HepG2 (cell line): ENCODE data around the gene ADPRM. TPM values are rescaled to one million over a fixed set of nuclear protein-coding genes. Genes with fewer than 3 reads are reported as not detected.

ENCODE experiments used
- ATAC-seq: fragments of 200-7000 bp; cut with Tn5 transposase; 3 replicates; pipeline ENCODE4 v1.9.1; 2020; ENCODE audit warnings: mild to moderate bottlenecking, moderate library complexity
- BruUV-seq: library from RNA; stranded (reverse); fragments of 400-500 nt; replicated peaks from 2 replicates; lab custom pipeline; 2021; lab: Mats Ljungman, UMichigan
- CTCF ChIA-PET: fragments of 300-600 bp; formaldehyde crosslinking; extraction: SDS; loops from one replicate; lab custom pipeline; 2021; ENCODE audit warnings: low total read pairs, inconsistent platforms, low intra/inter-chr PET ratio; lab: Yijun Ruan, JAX
- POLR2A ChIA-PET: fragments of 350-600 bp; sonication (Branson Sonifier 250); formaldehyde crosslinking; loops from one replicate; lab custom pipeline; 2020; ENCODE audit warnings: antibody characterized with exemption, inconsistent platforms; lab: Yijun Ruan, JAX
- DNase-seq: peaks from one replicate; pipeline ENCODE4 v3.0.0-alpha.2; 2015; ENCODE audit warnings: low spot score
- FAIRE-seq: peaks from 3 replicates; lab custom pipeline; 2011; peaks lifted over from hg19 to GRCh38; lab: Jason Lieb, UNC
- H2AFZ ChIP-seq: one replicate; pipeline ENCODE4 v1.6.1; 2011; ENCODE audit warnings: low read length, inconsistent platforms
- H3K27ac ChIP-seq: fragments of 300-600 bp; 3 replicates; pipeline ENCODE4 v1.8.0; 2011; ENCODE audit warnings: mixed run types, mild to moderate bottlenecking, mixed read lengths, low read length, inconsistent platforms; ENCODE audit not compliant: insufficient read depth; ENCODE audit errors: extremely low read length
- H3K27me3 ChIP-seq, 2 experiments: fragments of 200-600 bp in 1 of 2; 2 replicates in 1 of 2; 3 replicates in 1 of 2; pipeline versions ENCODE4 v1.6.0 to v1.8.0; 2011; ENCODE audit warnings: low read length in 2 of 2, mild to moderate bottlenecking in 2 of 2, moderate library complexity in 2 of 2, inconsistent platforms in 1 of 2; ENCODE audit not compliant: insufficient read depth in 2 of 2, control insufficient read depth in 1 of 2
- H3K36me3 ChIP-seq, 2 experiments: fragments of 200-600 bp in 1 of 2; replicated peaks in 1 of 2; 2 replicates in 1 of 2; 3 replicates in 1 of 2; pipeline versions ENCODE4 v1.5.1 to v1.8.0; 2011; ENCODE audit warnings: low read length in 2 of 2, inconsistent platforms in 1 of 2; ENCODE audit not compliant: insufficient read depth in 2 of 2, control insufficient read depth in 1 of 2
- H3K4me1 ChIP-seq: 2 replicates; pipeline ENCODE4 v1.5.1; 2012; ENCODE audit warnings: low read length, inconsistent platforms; ENCODE audit not compliant: insufficient read depth
- H3K4me2 ChIP-seq: 2 replicates; pipeline ENCODE4 v1.6.0; 2011; ENCODE audit warnings: low read depth, low read length, inconsistent platforms
- H3K4me3 ChIP-seq, 3 experiments: fragments of 200-600 bp in 1 of 3; sonication (generic), shearing (Covaris generic) in 1 of 3; replicated peaks in 1 of 3; 2 replicates each; pipeline ENCODE4 v1.5.1; 2011 to 2016; ENCODE audit warnings: low read length in 3 of 3, inconsistent platforms in 2 of 3, low read depth in 2 of 3, mild to moderate bottlenecking in 2 of 3, control low read depth in 1 of 3, mixed read lengths in 1 of 3; ENCODE audit not compliant: insufficient read depth in 1 of 3
- H3K79me2 ChIP-seq: one replicate; pipeline ENCODE4 v1.6.1; 2011; ENCODE audit warnings: low read length, inconsistent platforms; ENCODE audit not compliant: insufficient read depth
- H3K9ac ChIP-seq: 2 replicates; pipeline ENCODE4 v1.6.0; 2011; ENCODE audit warnings: mild to moderate bottlenecking, low read depth, low read length, inconsistent platforms; ENCODE audit not compliant: insufficient read depth
- H3K9me3 ChIP-seq: 2 replicates; pipeline ENCODE4 v1.5.1; 2012; ENCODE audit warnings: mild to moderate bottlenecking, low read length
- H4K20me1 ChIP-seq: 2 replicates; pipeline ENCODE4 v1.6.0; 2011; ENCODE audit warnings: inconsistent platforms, mild to moderate bottlenecking, low read length, moderate library complexity; ENCODE audit not compliant: insufficient read depth
- ARID2 ChIP-seq: sonication (generic); formaldehyde crosslinking; IDR thresholded peaks from 2 replicates; pipeline ENCODE4 v1.8.1; 2022; ENCODE audit warnings: mild to moderate bottlenecking, missing genetic modification reagents, borderline replicate concordance
- BRCA1 ChIP-seq: sonication (generic); formaldehyde crosslinking; IDR thresholded peaks from 2 replicates; pipeline ENCODE4 v1.4.0; 2020; ENCODE audit warnings: missing genetic modification reagents
- CHCHD3 ChIP-seq: sonication (generic); formaldehyde crosslinking; IDR thresholded peaks from 2 replicates; pipeline ENCODE4 v1.8.0; 2022; ENCODE audit warnings: mild to moderate bottlenecking, missing genetic modification reagents, moderate library complexity
- EP300 ChIP-seq, 3 experiments: sonication (generic) in 1 of 3; formaldehyde crosslinking in 1 of 3; IDR thresholded peaks; 2 replicates each; pipeline versions ENCODE4 v1.5.1 to v1.6.1; 2011 to 2020; ENCODE audit warnings: low read depth in 2 of 3, low read length in 2 of 3, borderline replicate concordance in 1 of 3, improper control_type of control experiment in 1 of 3, mild to moderate bottlenecking in 1 of 3, missing genetic modification reagents in 1 of 3, moderate library complexity in 1 of 3
- FOXP1 ChIP-seq, 2 experiments: fragments of 450-650 bp in 1 of 2; IDR thresholded peaks; 2 replicates each; pipeline ENCODE4 v1.6.1; 2017 to 2018; ENCODE audit warnings: antibody characterized with exemption in 1 of 2
- HCFC1 ChIP-seq: fragments of 150-350 bp; IDR thresholded peaks from 2 replicates; pipeline ENCODE4 v1.6.1; 2014; ENCODE audit warnings: low read depth, low read length
- HNF4G ChIP-seq, 2 experiments: sonication (generic) in 1 of 2; formaldehyde crosslinking in 1 of 2; IDR thresholded peaks; 2 replicates each; pipeline versions ENCODE4 v1.4.0 to v1.6.1; 2011 to 2020; ENCODE audit warnings: borderline replicate concordance in 2 of 2, low read depth in 2 of 2, mild to moderate bottlenecking in 2 of 2, low read length in 1 of 2, missing genetic modification reagents in 1 of 2, moderate library complexity in 1 of 2
- IRF2 ChIP-seq: IDR thresholded peaks from 2 replicates; pipeline ENCODE4 v1.6.1; 2018; ENCODE audit warnings: missing genetic modification reagents, missing compliant biosample characterization
- MEIS2 ChIP-seq: sonication (generic); formaldehyde crosslinking; IDR thresholded peaks from 2 replicates; pipeline ENCODE4 v1.9.0; 2021; ENCODE audit warnings: mild to moderate bottlenecking, missing genetic modification reagents
- MTF2 ChIP-seq: sonication (generic); formaldehyde crosslinking; IDR thresholded peaks from 2 replicates; pipeline ENCODE4 v1.5.0; 2020; ENCODE audit warnings: missing genetic modification reagents, borderline replicate concordance
- TOE1 ChIP-seq: sonication (generic); formaldehyde crosslinking; IDR thresholded peaks from 2 replicates; pipeline ENCODE4 v1.4.0; 2020; ENCODE audit warnings: mild to moderate bottlenecking, missing genetic modification reagents
- ZMYM4 ChIP-seq: sonication (generic); formaldehyde crosslinking; IDR thresholded peaks from 2 replicates; pipeline ENCODE4 v1.8.1; 2023; ENCODE audit warnings: mild to moderate bottlenecking, missing genetic modification reagents
- ZNF180 ChIP-seq: sonication (generic); formaldehyde crosslinking; IDR thresholded peaks from 2 replicates; pipeline ENCODE4 v1.4.0; 2020; ENCODE audit warnings: low read depth, missing genetic modification reagents, borderline replicate concordance
- ZNF264 ChIP-seq: sonication (generic); formaldehyde crosslinking; IDR thresholded peaks from 2 replicates; pipeline ENCODE4 v1.4.0; 2020; ENCODE audit warnings: missing genetic modification reagents
- ZNF317 ChIP-seq: sonication (generic); formaldehyde crosslinking; IDR thresholded peaks from 2 replicates; pipeline ENCODE4 v1.5.0; 2020; ENCODE audit warnings: mild to moderate bottlenecking, missing genetic modification reagents
- ZNF329 ChIP-seq: sonication (generic); formaldehyde crosslinking; IDR thresholded peaks from 2 replicates; pipeline ENCODE4 v1.9.0; 2021; ENCODE audit warnings: low read depth, mild to moderate bottlenecking, missing genetic modification reagents
- ZNF552 ChIP-seq: sonication (generic); formaldehyde crosslinking; IDR thresholded peaks from 2 replicates; pipeline ENCODE4 v1.9.0; 2022; ENCODE audit warnings: missing genetic modification reagents, mild to moderate bottlenecking, borderline replicate concordance
- ZNF644 ChIP-seq: IDR thresholded peaks from 2 replicates; pipeline ENCODE4 v1.6.1; 2016; ENCODE audit warnings: low read depth
- ZNF7 ChIP-seq: IDR thresholded peaks from 2 replicates; pipeline ENCODE4 v1.6.1; 2016; ENCODE audit warnings: missing biosample characterization, missing genetic modification reagents
- ZNF746 ChIP-seq: sonication (generic); formaldehyde crosslinking; IDR thresholded peaks from 2 replicates; pipeline ENCODE4 v1.8.0; 2022; ENCODE audit warnings: mild to moderate bottlenecking, missing genetic modification reagents
- ZNF768 ChIP-seq: sonication (generic); formaldehyde crosslinking; IDR thresholded peaks from 2 replicates; pipeline ENCODE4 v1.4.0; 2020; ENCODE audit warnings: missing genetic modification reagents
- WGBS: methylation state at CpG from one replicate; pipeline ENCODE4 v1.1.6; 2017; ENCODE audit warnings: low lambda C conversion rate; 5-methylcytosine and 5-hydroxymethylcytosine counted together
- in situ Hi-C: cut with HindIII; loops from 2 replicates; pipeline ENCODE4 v1.10.0; 2017; ENCODE audit warnings: low pct_unique_long_range_greater_than_20kb; ENCODE audit not compliant: extremely low pct_ligation_motif_present
- intact Hi-C: fragments of 100-400 bp; cut with micrococcal nuclease; formaldehyde crosslinking; loops from one replicate; pipeline ENCODE4 v1.10.0; 2022; ENCODE audit not compliant: unreplicated experiment
- polyA plus RNA-seq, 8 experiments: library from polyadenylated mRNA; depleted of rRNA in 3 of 8; stranded (reverse) in 7 of 8; unstranded in 1 of 8; fragments of >200 nt; fragmentation: Illumina TruSeq in 4 of 8; extraction: Trizol in 4 of 8; gene quantifications; 2 replicates each; pipeline versions ENCODE4 v1.2.1 to v1.2.3, GENCODE V29; 2011 to 2016; ENCODE audit warnings: low read depth in 4 of 8, missing spikeins in 1 of 8, mixed read lengths in 1 of 8; ENCODE audit not compliant: insufficient read depth in 1 of 8
- total RNA-seq, 5 experiments: library from RNA; depleted of rRNA; stranded (reverse); fragments of >200 nt; fragmentation: Illumina TruSeq; extraction: Trizol; gene quantifications; 2 replicates each; pipeline ENCODE4 v1.2.3, GENCODE V29; 2016; ENCODE audit warnings: low read depth in 1 of 5
- TF ChIP-seq, protein P1 (sequence below): sonication (generic); formaldehyde crosslinking; IDR thresholded peaks from 2 replicates; pipeline ENCODE4 v1.5.0; 2020; ENCODE audit warnings: missing genetic modification reagents, mild to moderate bottlenecking, borderline replicate concordance
- TF ChIP-seq, protein P2 (sequence below): IDR thresholded peaks from 2 replicates; pipeline ENCODE4 v1.6.1; 2012; ENCODE audit warnings: low read depth, low read length, improper control_type of control experiment

Gene ADPRM
- total and polyA plus RNA-seq, 2 of the 13 experiments (the other 11 are each of a cell fraction or from before 2014, with no cell fraction given): 5.6 to 10.8 TPM

DNA sequence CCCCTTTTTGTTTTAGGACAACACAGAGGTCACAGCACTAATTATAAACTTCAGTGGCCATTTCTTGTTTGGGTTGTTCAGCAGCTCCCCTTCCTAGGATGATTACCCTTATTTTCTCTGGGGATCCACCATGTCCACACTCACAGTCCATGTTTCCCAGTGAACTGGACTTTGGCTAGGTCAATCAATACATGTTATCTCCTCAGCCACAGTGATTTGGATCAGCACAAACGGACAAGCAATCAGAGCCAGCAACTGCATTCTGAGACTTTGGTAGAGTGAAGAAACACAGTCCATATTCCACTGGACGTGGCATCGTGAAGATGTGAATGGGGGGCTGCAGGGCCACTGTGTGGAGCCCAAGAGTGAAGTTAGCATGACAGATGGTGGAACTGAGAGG is 27.9 kb downstream of the ADPRM start:
- H3K4me3 ChIP-seq: no peak overlapping the region; a peak in 1 of 6 replicates
- no peaks in the 10 kb centered on the region for H3K27me3 ChIP-seq
- in situ Hi-C loops (no loop called here), intact Hi-C loops (no loop called here)
- POLR2A ChIA-PET: interaction anchor here (0.6 kb wide), 1 partner anchor 160 kb away, joined by 3 read pairs; no protein-coding TSS in a partner anchor
- CTCF ChIA-PET: no interaction called here
- H3K79me2 ChIP-seq: no peaks in the 10 kb centered on the region
- BruUV-seq: no TSS peak
- no peaks in the 10 kb centered on the region for H3K36me3 ChIP-seq
- peak; percentile 74 for ATAC-seq
- no peaks in the 10 kb centered on the region for H4K20me1 ChIP-seq
- H3K9ac ChIP-seq: no peak overlapping the region
- H3K9me3 ChIP-seq: no peaks in the 10 kb centered on the region
- peaks cover 17% of the 10 kb centered on the region for H3K4me1 ChIP-seq
- H3K4me2 ChIP-seq: peak overlapping the region; percentile 59
- peak; percentile 56 for FAIRE-seq
- 6% methylated on average over 3 of the region's 3 CpGs for WGBS
- H3K27ac ChIP-seq: peak overlapping the region; percentile 35
- no peak overlapping the region for H2AFZ ChIP-seq
- peak; percentile 21 for DNase-seq
- TF ChIP-seq BRCA1 (CRISPR knock-in tag): no peak
- peak; percentile 75 for TF ChIP-seq ZMYM4 (CRISPR knock-in tag)
- no peak for TF ChIP-seq ZNF7 (CRISPR knock-in tag)
- no peak for TF ChIP-seq IRF2 (CRISPR knock-in tag)
- TF ChIP-seq HCFC1: no peak
- no peak for TF ChIP-seq ARID2 (CRISPR knock-in tag)
- TF ChIP-seq ZNF746 (CRISPR knock-in tag): no peak
- peak; percentile 32; the same call in 1 of the 2 replicates for TF ChIP-seq ZNF317 (CRISPR knock-in tag)
- no peak for TF ChIP-seq ZNF180 (CRISPR knock-in tag)
- no peak for TF ChIP-seq MTF2 (CRISPR knock-in tag)
- TF ChIP-seq HNF4G (IDR thresholded peaks at IDR 0.05; ENCODE audit: borderline replicate concordance, low read depth, low read length): peak; percentile 81
- peak; percentile 75; the same call in 1 of the 2 replicates for TF ChIP-seq HNF4G (CRISPR knock-in tag; IDR thresholded peaks at IDR 0.05; ENCODE audit: borderline replicate concordance, low read depth)
- peak; percentile 85 for TF ChIP-seq ZNF644 (CRISPR knock-in tag)
- no peak for TF ChIP-seq TOE1 (CRISPR knock-in tag)
- TF ChIP-seq ZNF329 (CRISPR knock-in tag): no peak
- TF ChIP-seq, protein P1, sequence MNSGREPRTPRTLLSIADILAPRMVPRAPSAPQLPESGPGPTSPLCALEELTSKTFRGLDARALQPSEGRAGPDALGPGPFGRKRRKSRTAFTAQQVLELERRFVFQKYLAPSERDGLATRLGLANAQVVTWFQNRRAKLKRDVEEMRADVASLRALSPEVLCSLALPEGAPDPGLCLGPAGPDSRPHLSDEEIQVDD (CRISPR knock-in tag): no peak
- TF ChIP-seq EP300 (IDR thresholded peaks at IDR 0.05; ENCODE audit: low read depth in 2 of 2, low read length in 2 of 2): peak in 1 of 2 experiments; percentile 51; a peak in 1 of 4 replicates
- TF ChIP-seq EP300 (CRISPR knock-in tag; IDR thresholded peaks at IDR 0.05; ENCODE audit: borderline replicate concordance): no peak
- TF ChIP-seq CHCHD3: no peak
- TF ChIP-seq ZNF264 (CRISPR knock-in tag): no peak
- TF ChIP-seq MEIS2 (CRISPR knock-in tag): no peak
- no peak for TF ChIP-seq FOXP1 (IDR thresholded peaks at IDR 0.05)
- peak; percentile 38 for TF ChIP-seq FOXP1 (CRISPR knock-in tag; IDR thresholded peaks at IDR 0.05)
- TF ChIP-seq, protein P2, sequence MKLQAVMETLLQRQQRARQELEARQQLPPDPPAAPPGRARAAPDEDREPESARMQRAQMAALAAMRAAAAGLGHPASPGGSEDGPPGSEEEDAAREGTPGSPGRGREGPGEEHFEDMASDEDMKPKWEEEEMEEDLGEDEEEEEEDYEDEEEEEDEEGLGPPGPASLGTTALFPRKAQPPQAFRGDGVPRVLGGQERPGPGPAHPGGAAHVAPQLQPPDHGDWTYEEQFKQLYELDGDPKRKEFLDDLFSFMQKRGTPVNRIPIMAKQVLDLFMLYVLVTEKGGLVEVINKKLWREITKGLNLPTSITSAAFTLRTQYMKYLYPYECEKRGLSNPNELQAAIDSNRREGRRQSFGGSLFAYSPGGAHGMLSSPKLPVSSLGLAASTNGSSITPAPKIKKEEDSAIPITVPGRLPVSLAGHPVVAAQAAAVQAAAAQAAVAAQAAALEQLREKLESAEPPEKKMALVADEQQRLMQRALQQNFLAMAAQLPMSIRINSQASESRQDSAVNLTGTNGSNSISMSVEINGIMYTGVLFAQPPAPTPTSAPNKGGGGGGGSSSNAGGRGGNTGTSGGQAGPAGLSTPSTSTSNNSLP: peak; percentile 29; the same call in 1 of the 2 replicates
- no peak for TF ChIP-seq ZNF768 (CRISPR knock-in tag)
- no peak for TF ChIP-seq ZNF552 (CRISPR knock-in tag)
